HG02870 (cell line): ENCODE data around the gene METTL25.

ENCODE experiments used
- ATAC-seq: cut with Tn5 transposase; IDR thresholded peaks from one replicate; pipeline ENCODE4 v1.9.1; 2021; ENCODE audit warnings: mild to moderate bottlenecking, moderate library complexity; ENCODE audit not compliant: unreplicated experiment

Gene METTL25

GRCh38 chr12:82468563-82468962 lies 110.2 kb downstream of the METTL25 start:
- ATAC-seq: no peak

DNA sequence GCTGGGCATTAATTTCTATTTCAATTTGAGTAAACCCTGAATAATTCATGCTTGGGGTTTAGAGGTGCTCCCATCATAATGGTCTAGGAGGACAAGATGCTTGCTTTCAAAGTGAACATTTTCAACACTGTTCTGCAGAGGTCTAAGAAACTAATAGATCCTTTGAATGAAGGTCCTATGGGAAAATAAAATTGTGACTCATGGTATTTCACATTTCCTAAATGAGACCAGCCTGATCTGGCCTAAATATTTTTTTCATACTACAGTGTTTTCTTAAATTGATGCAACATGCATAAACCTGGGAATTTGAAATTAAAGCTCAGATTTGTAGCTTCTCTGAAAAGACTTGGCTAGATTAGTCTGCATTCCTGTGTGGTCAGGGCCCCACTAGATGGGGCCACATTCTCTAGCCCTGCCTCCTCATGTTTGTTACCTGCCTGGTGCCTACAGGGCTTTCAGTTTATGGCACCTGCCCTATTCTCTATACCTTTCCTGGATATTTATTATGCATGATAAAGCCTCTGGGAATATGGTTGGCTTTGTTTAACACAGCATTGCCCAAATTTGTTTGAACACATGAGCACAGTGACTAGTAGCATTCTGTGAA lies 112.7 kb downstream of the METTL25 start:
- ATAC-seq: no peak

DNA sequence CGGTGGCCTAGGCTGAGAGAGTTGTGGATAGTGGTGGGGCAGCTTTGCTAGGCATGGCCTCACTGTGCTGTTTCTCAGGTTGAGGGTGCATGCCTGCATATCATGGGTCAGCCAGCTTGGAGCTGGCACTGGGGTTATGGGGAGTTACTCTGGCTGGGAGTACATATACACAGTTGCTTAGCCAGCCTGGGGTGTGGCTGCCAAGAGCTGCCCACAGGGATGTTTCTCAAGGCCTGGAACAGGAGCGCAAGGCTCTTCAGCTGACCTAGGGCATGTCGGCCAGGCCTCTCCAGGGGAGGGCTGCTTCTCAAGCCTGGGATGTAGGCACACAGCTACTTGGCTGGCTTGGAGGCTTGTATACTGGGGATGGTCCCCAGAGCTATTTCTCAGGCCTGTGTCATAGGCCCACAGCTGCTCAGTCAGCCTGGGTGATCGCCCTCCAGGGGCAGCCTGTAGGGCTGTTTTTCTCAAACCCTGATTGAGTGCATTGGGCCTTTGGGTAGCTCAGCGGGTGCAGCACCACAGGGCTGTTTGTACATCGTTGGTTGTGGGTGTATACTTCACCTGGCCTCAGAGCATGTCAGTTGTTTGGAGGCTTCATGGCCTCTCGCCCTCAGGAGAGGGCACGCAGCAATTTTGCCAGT lies 114.9 kb downstream of the METTL25 start:
- ATAC-seq: no peak

DNA sequence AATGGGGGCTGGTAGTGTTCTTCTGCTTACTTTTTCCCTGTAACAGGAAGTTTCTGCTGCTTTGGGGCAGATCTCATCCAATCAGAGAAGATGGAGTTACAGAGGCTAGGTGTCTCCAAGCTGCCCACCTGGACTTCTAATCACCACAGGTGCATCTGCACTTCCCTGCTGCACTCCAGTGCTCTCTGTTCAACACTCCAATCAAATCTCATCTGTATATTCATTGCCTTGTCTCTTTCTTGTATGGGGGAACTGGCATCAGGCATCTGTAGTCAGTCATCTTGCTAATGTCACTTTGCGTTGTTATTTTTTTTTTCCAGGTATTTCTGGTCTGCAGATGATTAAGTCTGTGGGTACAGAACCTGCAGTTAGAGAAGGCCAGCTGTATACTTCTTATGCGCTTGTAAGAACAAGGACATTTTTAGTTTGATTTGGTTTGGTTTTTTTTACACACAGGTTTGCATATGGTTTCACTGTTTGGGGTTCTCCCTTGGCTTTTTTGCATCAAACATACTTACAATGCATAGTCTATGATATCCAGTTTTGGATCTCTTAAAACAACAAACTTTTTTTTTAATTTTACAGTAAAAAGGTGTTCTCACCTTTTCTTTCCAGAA lies 116.0 kb downstream of the METTL25 start:
- ATAC-seq: peak; percentile 74

DNA sequence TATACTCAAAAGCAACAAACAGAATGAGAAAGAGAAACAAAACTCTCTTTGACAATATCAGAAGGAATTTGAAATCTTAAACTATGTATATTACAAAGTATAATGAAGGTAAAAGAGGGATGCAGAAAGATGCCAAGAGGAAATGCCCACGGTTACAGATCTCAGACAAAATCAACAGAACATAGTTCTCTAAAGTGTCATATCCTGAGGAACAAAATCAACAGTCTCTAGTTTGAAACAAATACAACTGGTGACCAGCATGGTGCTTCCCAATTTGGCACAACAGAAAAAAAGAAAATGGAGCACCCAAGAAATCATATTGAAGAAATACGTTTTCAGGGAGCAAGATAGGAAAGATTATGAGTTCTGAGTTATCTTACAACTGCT lies 116.5 kb downstream of the METTL25 start:
- peak; percentile 8 for ATAC-seq

- no peak for ATAC-seq
Observed at GRCh38 chr12:82475211-82475610, 116.9 kb downstream of the METTL25 start.

- no peak for ATAC-seq
Observed at GRCh38 chr12:82476511-82476910, 118.2 kb downstream of the METTL25 start.

DNA sequence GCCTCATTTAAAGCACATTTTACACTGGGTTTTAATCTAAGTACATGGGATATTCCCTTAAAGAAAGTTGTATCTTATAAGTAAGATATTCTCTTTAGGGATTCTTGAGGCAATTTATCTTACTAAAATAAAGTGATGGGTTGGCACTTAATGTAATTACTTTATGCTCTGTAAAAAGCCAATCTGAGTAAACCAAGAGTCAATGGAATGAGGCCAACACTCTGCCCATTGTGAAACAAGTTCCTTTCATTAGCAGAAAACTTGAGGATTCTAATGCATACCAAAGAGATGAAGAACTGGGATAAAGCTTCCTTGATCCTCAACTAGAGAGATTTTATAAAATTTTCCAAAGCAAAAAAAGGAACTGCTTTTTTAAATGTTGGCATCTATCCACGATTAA lies 121.2 kb downstream of the METTL25 start:
- ATAC-seq: no peak

GRCh38 chr12:82480606-82481005 lies 122.3 kb downstream of the METTL25 start:
- no peak for ATAC-seq

DNA sequence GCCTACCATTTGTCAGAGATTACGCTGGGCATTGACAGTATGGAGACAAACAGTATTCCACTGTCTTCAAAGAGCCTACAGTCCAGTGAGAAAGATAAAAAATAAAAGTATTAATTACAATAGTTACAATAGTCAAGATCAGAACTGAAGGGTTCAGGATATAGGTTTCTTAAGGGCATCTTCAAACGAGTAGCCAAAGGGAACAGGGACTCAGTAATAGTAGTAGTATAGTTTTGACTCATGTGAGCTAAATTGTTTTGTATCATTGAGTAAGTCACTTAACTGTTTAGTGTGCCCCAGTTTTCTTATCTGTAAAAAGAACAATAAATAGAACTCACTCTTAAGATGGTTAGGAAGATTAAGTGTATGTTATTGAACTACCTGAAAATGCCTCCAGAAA lies 123.6 kb downstream of the METTL25 start:
- ATAC-seq: peak; percentile 78

GRCh38 chr12:82486524-82487235 lies 128.4 kb downstream of the METTL25 start:
- ATAC-seq: no peak

- no peak for ATAC-seq
Observed at GRCh38 chr12:82504409-82504808, 146.1 kb downstream of the METTL25 start.

GRCh38 chr12:82505150-82505549 lies 146.8 kb downstream of the METTL25 start:
- no peak for ATAC-seq

DNA sequence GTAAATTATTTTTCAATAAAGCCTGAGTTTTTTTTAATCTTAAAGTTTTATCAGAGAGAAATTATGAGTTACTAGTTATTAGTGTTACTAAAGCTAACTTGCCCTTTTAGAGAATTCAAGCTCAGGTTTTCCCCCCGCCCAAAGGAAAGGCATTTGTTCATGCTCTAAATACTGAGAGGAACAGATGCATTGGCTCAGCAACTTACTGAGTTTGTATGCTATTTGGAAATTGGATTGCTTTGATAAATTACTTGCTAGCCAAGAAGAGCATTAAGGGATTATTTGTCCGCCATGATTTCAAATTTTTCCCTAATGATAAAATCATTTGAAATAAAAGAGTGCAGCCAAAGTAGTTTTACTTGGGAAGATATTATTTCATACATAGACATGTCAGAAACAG lies 149.4 kb downstream of the METTL25 start:
- no peak for ATAC-seq

- ATAC-seq: no peak
Observed at GRCh38 chr12:82510386-82510785, 152.1 kb downstream of the METTL25 start.

- ATAC-seq: no peak
Observed at GRCh38 chr12:82514880-82515279, 156.6 kb downstream of the METTL25 start.

DNA sequence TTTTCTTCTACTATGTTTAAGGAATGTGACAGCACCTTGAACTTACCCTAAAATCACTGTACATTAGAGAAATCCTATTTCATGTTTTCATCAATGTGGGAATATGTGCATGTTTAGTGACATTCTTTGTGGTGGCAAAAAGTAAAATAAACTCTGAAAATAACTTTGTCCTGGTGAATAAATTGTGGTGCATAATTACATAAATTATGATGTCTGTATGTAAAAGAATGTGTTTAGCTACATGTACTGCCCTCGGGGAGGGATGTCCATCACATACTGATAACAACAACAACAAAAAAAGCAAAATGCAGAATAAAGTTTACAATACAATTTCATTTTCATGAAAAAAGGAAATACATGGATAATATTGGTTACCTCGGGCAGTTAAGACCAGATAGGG lies 157.3 kb downstream of the METTL25 start:
- ATAC-seq: no peak

GRCh38 chr12:82517027-82517426 lies 158.7 kb downstream of the METTL25 start:
- ATAC-seq: peak; percentile 83

- ATAC-seq: no peak
Observed at GRCh38 chr12:82517808-82518207, 159.5 kb downstream of the METTL25 start.

- no peak for ATAC-seq
Observed at GRCh38 chr12:82519510-82519909, 161.2 kb downstream of the METTL25 start.

GRCh38 chr12:82522285-82522684 lies 164.0 kb downstream of the METTL25 start:
- no peak for ATAC-seq

- ATAC-seq: no peak
Observed at GRCh38 chr12:82522762-82523161, 164.4 kb downstream of the METTL25 start.
